ENCODE data around the gene PCAT6. TPM values are rescaled to one million over a fixed set of nuclear protein-coding genes. Genes with fewer than 3 reads are reported as not detected.
"Not testable (repeated sequence)": the region's sequence is repeated elsewhere in the genome, so short reads cannot be mapped to it uniquely, and the experiment has no call there.

The PCAT6 gene
- total RNA-seq: 1.0 TPM in 1 of 2 replicates, not detected in the other

DNA sequence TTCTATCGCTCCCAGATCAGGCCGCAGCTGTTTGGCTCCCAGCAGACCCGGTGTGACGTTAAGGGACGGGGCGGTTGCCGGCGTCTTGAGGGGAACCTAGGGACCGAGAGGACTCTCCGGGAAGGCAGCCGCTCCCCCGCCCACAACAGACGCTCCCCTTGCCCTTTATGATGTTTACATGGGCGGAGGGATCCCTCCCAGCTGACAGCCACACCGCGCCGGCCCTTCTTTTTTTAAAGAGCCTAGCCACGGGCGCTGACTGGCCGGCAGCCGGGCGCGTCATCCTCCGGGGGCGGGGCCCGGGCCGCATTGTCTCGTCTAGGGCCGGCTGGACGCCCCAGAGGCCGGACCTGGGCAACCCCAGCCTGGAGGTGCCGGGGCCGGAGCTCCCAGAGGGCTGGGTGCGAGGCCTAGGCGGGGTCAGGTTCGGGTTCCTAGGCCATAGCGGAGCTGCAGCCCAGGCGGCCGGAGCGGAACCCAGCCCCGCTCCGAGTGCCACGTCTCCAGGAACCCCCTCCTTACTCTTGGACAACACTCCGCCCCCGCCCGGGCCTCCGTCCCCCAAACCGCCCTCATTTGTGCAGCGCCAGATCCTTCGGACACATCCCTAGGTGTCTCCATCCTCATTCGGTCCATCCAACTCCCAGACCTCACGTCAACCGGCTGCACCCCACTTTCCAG, at the start of gene PCAT6:
TSS of gene PCAT6 (plus strand) at position 340 of the 681 bp plus-strand sequence.
- intact Hi-C loops (cut with micrococcal nuclease): loop anchor here (1.0 to 10.0 kb wide), 12 partner anchors 25 to 1594 kb away; partner anchors contain the start of genes CYB5R1, KLHL12, PPFIA4 and PPP1R12B

- intact Hi-C loops (cut with micrococcal nuclease): loop anchor here (2.0 kb wide), 1 partner anchor 49 kb away; the partner anchor contains the start of gene PCAT6
Observed at GRCh38 chr1:202762019-202762418, 48.7 kb upstream of the PCAT6 start.

GRCh38 chr1:202765721-202766120, 45.0 kb upstream of the PCAT6 start:
- intact Hi-C loops (cut with micrococcal nuclease): no loop called here

- intact Hi-C loops (cut with micrococcal nuclease): no loop called here
Observed at GRCh38 chr1:202770135-202770534, 40.6 kb upstream of the PCAT6 start.

DNA sequence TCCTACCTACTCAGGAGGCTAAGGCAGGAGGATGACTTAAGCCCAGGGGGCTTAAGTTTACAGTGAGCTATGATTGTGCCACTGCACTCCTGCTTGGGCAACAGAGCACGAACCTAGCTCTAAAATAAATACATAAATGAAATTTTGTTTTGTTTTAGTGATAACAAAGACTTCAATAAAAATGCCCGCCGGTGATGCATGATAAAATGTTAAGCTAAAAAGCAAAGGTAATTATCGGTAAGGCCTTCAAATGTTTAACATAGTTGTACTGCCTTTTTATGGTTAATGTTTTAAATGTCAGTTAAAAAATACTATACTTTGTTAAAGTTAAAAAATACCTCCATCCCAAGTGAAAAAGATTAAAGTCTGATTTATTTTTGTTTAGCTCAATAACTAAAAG, 29.6 kb upstream of the PCAT6 start:
- intact Hi-C loops (cut with micrococcal nuclease): no loop called here

DNA sequence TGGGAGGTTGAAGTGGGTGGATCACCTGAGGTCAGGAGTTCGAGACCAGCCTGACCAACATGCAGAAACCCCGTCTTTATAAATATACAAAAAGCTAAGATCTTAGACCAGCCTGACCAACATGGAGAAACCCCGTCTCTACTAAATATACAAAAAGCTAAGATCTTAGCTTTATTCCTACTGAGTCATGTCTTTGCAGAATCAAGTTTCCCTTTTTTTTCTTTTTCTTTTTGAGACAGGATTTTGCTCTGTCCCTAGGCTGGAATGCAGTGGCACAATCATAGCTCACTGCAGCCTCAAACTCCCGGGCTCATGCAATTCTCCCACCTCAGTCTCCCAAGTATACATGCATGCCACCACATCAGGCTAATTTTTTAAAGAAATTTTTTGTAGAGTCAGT, 23.9 kb upstream of the PCAT6 start:
- intact Hi-C loops (cut with micrococcal nuclease): no loop called here

GRCh38 chr1:202788800-202789199, 22.0 kb upstream of the PCAT6 start:
- intact Hi-C loops (cut with micrococcal nuclease): no loop called here

DNA sequence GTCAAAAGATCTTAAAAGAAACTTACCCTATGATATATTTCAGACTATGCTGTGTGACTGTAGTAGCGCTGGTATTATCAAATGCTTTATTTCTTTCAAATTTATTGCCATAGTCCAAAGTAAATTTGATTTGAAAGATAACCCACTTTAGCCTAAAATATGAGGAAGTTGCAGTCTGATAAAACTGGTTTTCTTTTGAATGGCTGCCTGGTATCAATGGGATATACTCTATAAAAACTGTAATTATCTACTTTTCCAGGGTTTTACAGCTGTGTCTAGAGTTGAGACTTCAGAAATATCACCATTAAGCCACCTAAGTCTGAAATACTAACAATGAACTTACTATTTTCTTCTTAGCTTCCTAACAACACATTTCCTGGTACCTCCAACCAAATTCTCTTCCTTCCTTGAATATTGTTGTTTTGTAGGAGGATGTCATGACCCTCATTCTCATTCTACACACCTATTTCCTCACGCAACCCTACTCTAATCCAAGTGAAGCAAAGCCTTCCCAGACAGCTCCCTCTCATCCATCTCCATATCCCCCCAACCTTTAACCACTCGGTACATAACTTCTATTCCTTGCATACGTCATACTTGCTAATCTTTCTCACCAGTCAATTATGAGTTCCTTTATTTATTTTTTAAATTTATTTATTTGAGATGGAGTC, 19.5 kb upstream of the PCAT6 start:
- intact Hi-C loops (cut with micrococcal nuclease): no loop called here

GRCh38 chr1:202794051-202794740, 16.6 kb upstream of the PCAT6 start:
- intact Hi-C loops (cut with micrococcal nuclease): no loop called here

- intact Hi-C loops (cut with micrococcal nuclease): not testable (repeated sequence)
Observed at GRCh38 chr1:202794931-202795330, 15.8 kb upstream of the PCAT6 start.

GRCh38 chr1:202796670-202797069, 14.1 kb upstream of the PCAT6 start:
- intact Hi-C loops (cut with micrococcal nuclease): no loop called here

DNA sequence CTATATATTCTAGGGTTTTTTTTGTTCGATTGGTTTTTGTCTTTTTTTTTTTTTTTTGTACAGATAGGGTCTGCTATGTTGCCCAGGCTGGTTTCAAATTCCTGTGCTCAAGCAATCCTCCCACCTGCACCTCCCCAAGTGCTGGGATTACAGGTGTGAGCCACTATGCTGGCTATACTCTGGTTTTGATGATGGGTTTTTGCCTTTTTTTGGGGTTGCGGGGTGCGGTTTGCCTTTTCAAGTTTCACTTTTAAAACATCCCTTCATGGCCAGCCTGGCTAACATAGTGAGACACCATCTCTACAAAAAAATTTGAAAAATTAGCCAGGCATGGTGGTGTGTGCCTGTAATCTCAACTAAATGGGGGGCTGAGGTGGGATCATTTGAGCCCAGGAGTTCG, 12.5 kb upstream of the PCAT6 start:
- intact Hi-C loops (cut with micrococcal nuclease): no loop called here

- intact Hi-C loops (cut with micrococcal nuclease): no loop called here
Observed at GRCh38 chr1:202798792-202799331, 11.9 kb upstream of the PCAT6 start.

- intact Hi-C loops (cut with micrococcal nuclease): loop anchor here (5.0 to 10.0 kb wide), 3 partner anchors 37 to 976 kb away; partner anchors contain the start of genes IPO9 and PTPN7
Observed at GRCh38 chr1:202800742-202801141, 10.0 kb upstream of the PCAT6 start.

GRCh38 chr1:202801175-202801574, 9.6 kb upstream of the PCAT6 start:
- intact Hi-C loops (cut with micrococcal nuclease): loop anchor here (5.0 to 10.0 kb wide), 3 partner anchors 36 to 976 kb away; partner anchors contain the start of genes IPO9 and PTPN7

- intact Hi-C loops (cut with micrococcal nuclease): loop anchor here (5.0 to 10.0 kb wide), 3 partner anchors 35 to 977 kb away; partner anchors contain the start of genes IPO9 and PTPN7
Observed at GRCh38 chr1:202802034-202802433, 8.7 kb upstream of the PCAT6 start.

- intact Hi-C loops (cut with micrococcal nuclease): loop anchor here (5.0 to 10.0 kb wide), 3 partner anchors 34 to 978 kb away; partner anchors contain the start of genes IPO9 and PTPN7
Observed at GRCh38 chr1:202802998-202803932, 7.5 kb upstream of the PCAT6 start.

DNA sequence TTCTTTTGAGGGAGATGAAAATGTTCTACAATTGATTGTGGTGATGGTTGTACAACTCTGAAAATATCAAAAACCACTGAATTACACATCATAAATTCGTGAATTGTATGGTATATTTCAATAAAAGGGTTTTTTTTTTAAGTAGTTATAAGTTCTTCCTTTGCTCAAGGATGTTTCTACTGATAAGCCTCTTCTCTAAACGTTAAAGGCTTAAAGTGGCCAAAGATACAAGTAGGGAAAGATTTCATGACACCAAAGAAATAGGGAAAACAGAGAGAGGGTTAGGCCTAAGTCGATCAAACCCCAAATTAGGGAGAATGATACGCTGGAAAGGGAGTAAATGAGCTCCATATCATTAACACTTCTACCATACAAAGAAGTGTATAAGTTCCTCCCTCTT, 6.6 kb upstream of the PCAT6 start:
- intact Hi-C loops (cut with micrococcal nuclease): loop anchor here (2.0 to 10.0 kb wide), 4 partner anchors 19 to 979 kb away; partner anchors contain the start of genes IPO9 and PTPN7

DNA sequence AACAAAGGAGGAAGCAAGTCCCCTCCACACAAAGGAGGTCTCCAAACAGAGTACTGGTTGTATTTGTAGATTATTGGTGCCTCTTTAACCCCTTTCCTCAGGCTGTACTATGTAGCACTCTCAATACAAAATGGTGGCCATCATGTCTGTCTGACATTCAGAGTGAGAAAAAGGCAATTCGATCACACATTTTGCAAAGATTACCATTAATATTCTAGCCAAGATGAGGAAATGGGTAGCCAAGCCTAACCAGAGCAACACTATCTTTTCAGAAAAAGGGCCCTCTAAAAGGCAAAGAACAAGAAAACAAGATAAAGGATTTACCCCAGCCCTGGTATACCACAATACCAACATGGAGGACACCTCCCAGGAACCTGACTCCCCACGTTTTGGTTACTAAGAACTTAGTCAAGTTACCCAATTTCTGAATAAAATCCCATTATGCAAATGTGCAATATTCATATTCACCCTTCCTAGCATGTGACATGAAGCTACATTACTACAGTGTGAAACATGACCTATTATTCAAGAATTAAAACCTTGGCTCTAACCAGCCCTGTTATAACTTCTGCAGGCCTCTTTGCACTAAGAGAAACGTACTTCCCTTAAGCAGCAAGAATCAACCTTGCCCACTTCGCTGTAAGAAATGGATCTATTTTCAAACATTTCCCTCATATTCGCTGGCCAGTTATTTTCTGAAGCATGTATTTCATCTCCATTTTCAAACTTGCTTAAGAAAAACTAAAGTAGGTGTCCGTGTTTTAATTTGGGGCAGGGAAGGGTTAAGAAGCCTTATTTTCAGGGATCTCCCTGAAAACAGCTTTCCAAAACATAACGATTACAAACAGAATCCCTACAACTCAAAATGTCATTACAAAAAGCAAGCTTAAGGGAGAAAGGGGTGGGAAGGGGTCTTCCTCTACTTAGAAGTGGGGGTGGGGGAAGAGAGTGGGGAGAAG, 4.6 kb upstream of the PCAT6 start:
- intact Hi-C loops (cut with micrococcal nuclease): loop anchor here (1.0 to 10.0 kb wide), 5 partner anchors 21 to 981 kb away; partner anchors contain the start of genes IPO9, KLHL12 and PTPN7

Data from T-helper 1 cell treated with Interleukin-12 subunit alpha and Interleukin-12 subunit beta and Interleukin-4 antibody, amounts not matched to agents 30 ng/mL and 1 ng/mL, for 36 hours (primary cell).